Adrenal gland (tissue), 12 donors: ENCODE data around the gene NLRP5. TPM values are rescaled to one million over a fixed set of nuclear protein-coding genes. Genes with fewer than 3 reads are reported as not detected.
"Not testable (repeated sequence)": the region's sequence is repeated elsewhere in the genome, so short reads cannot be mapped to it uniquely, and the experiment has no call there.

ENCODE experiments used
- DNase-seq, 7 donors: peaks; one replicate each; pipeline ENCODE4 v3.0.0-alpha.2; 2019 to 2020
- H3K27ac ChIP-seq, 5 donors: fragments of 200-600 bp; sonication (generic) in 4 of 5; 1 replicate in 3 of 5; 2 replicates in 2 of 5; pipeline versions ENCODE4 v1.5.1 to v1.8.0; 2016 to 2020; ENCODE audit warnings: mild to moderate bottlenecking in 1 of 5
- H3K27me3 ChIP-seq: fragments of 200-600 bp; 2 replicates; pipeline ENCODE4 v1.8.0; 2021
- H3K36me3 ChIP-seq, 2 donors: fragments of 200-600 bp; replicated peaks in 1 of 2; 1 replicate in 1 of 2; 2 replicates in 1 of 2; pipeline versions ENCODE4 v1.5.1 to v1.8.0; 2018 to 2022
- H3K4me1 ChIP-seq, 2 donors: fragments of 200-600 bp; replicated peaks in 1 of 2; 1 replicate in 1 of 2; 2 replicates in 1 of 2; pipeline versions ENCODE4 v1.5.1 to v1.8.0; 2018 to 2021
- H3K4me3 ChIP-seq, 4 donors: fragments of 200-600 bp; sonication (generic) in 3 of 4; one replicate each; pipeline ENCODE4 v1.5.1; 2016 to 2018
- H3K9me3 ChIP-seq, 3 donors: fragments of 200-600 bp; sonication (generic) in 1 of 3; replicated peaks in 1 of 3; 1 replicate in 2 of 3; 2 replicates in 1 of 3; pipeline versions ENCODE4 v1.5.1 to v1.8.0; 2016 to 2021
- POLR2A ChIP-seq, 2 donors: fragments of 450-650 bp; IDR thresholded peaks; one replicate each; pipeline ENCODE4 v1.6.1; 2017; ENCODE audit warnings: antibody characterized with exemption in 2 of 2, mild to moderate bottlenecking in 2 of 2, moderate library complexity in 1 of 2
- WGBS, 4 donors: extraction: QIAGEN DNeasy Blood & Tissue Kit in 2 of 4; methylation state at CpG; one replicate each; pipeline versions ENCODE4 v1.1.5 to v1.1.7; 2013 to 2017; 5-methylcytosine and 5-hydroxymethylcytosine counted together
- intact Hi-C, 2 donors: fragments of 100-400 bp; cut with DNase I; formaldehyde crosslinking; loops; one replicate each; pipeline versions ENCODE4 v1.14.1 to v1.15.0; 2022 to 2023
- polyA plus RNA-seq, 3 donors: library from polyadenylated mRNA; stranded (reverse); fragments of 200-250 nt in 2 of 3; fragments of 350-450 nt in 1 of 3; fragmentation: Illumina TruSeq in 1 of 3; extraction: RNeasy Lipid Tissue Mini Kit (QIAGEN cat#74804) in 1 of 3; gene quantifications; one replicate each; pipeline ENCODE4 v1.2.3, GENCODE V29; 2013 to 2014
- total RNA-seq, 9 donors: library from RNA; depleted of rRNA in 4 of 9; stranded (reverse); fragments of >200 nt in 4 of 9; fragments of 120-200 nt in 1 of 9; fragmentation: NEBNext Ultra II Directional in 1 of 9; extraction: Animal tissue kit (Norgen Biotek cat#: 25700) in 1 of 9; gene quantifications; one replicate each; pipeline versions ENCODE4 v1.1.0 to v1.2.4, GENCODE V29; 2013 to 2023
- TF ChIP-seq, protein P1 (sequence below), 6 experiments: fragments of 450-650 bp in 4 of 6; fragments of 200-600 bp in 2 of 6; sonication (generic) in 1 of 6; IDR thresholded peaks; 1 replicate in 5 of 6; 2 replicates in 1 of 6; pipeline versions ENCODE4 v1.5.1 to v1.8.0; 2016 to 2021; ENCODE audit warnings: antibody characterized with exemption in 6 of 6, mild to moderate bottlenecking in 2 of 6, moderate library complexity in 1 of 6
- donor health status: healthy with polysubstance abuse.
- donor health status: Bipolar disorder and iron deficiency.
- donor health status: DM: yes; HTN: yes; CAD: no.
- donor health status: DM: no; HTN: no; CAD: no.
- donor health status: DM: no; HTN: no; CAD: no.
- donor health status: DM: yes; HTN: yes; CAD: no.

NLRP5 gene
- total and polyA plus RNA-seq, 12 donors, result not detected

GRCh38 chr19:56014765-56015164 is 28.2 kb downstream of the NLRP5 start:
- no peaks in the 10 kb centered on the region for H3K9me3 ChIP-seq
- no peaks in the 10 kb centered on the region for H3K27me3 ChIP-seq
- no peaks in the 10 kb centered on the region for H3K36me3 ChIP-seq
- intact Hi-C loops, result no loop called here
- DNase-seq, result no peak
- H3K27ac ChIP-seq, result no peak overlapping the region
- WGBS, 4 donors, result 37 to 79% (median 58%) methylated on average over 1 of the region's 1 CpG
- TF ChIP-seq, protein P1, sequence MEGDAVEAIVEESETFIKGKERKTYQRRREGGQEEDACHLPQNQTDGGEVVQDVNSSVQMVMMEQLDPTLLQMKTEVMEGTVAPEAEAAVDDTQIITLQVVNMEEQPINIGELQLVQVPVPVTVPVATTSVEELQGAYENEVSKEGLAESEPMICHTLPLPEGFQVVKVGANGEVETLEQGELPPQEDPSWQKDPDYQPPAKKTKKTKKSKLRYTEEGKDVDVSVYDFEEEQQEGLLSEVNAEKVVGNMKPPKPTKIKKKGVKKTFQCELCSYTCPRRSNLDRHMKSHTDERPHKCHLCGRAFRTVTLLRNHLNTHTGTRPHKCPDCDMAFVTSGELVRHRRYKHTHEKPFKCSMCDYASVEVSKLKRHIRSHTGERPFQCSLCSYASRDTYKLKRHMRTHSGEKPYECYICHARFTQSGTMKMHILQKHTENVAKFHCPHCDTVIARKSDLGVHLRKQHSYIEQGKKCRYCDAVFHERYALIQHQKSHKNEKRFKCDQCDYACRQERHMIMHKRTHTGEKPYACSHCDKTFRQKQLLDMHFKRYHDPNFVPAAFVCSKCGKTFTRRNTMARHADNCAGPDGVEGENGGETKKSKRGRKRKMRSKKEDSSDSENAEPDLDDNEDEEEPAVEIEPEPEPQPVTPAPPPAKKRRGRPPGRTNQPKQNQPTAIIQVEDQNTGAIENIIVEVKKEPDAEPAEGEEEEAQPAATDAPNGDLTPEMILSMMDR (IDR thresholded peaks at IDR 0.05), result no peak
- no peak for TF ChIP-seq POLR2A (IDR thresholded peaks at IDR 0.05)
- no peak overlapping the region for H3K4me3 ChIP-seq
- no peaks in the 10 kb centered on the region for H3K4me1 ChIP-seq

GRCh38 chr19:56015756-56016155 is 29.2 kb downstream of the NLRP5 start:
- Histone ChIP-seq H3K27ac (no peak overlapping the region), H3K36me3 (no peaks in the 10 kb centered on the region), H3K4me3 (no peak overlapping the region), H3K27me3 (no peaks in the 10 kb centered on the region), H3K4me1 (no peaks in the 10 kb centered on the region), H3K9me3 (no peaks in the 10 kb centered on the region)
- DNase-seq, result no peak
- WGBS, 4 donors, result 18 to 34% (median 22%) methylated on average over 5 of the region's 5 CpGs
- intact Hi-C loops, result no loop called here
- TF ChIP-seq POLR2A (IDR thresholded peaks at IDR 0.05), result no peak
- TF ChIP-seq, protein P1 (IDR thresholded peaks at IDR 0.05), result no peak

- H3K4me1 ChIP-seq, H3K9me3 ChIP-seq, H3K27me3 ChIP-seq, H3K36me3 ChIP-seq, H3K27ac ChIP-seq, intact Hi-C loops, H3K4me3 ChIP-seq, DNase-seq: not testable (repeated sequence)
- 46 to 65% (median 63%) methylated on average over 2 of the region's 2 CpGs for WGBS, 4 donors
Observed at GRCh38 chr19:56019325-56019724, 32.8 kb downstream of the NLRP5 start.

DNA sequence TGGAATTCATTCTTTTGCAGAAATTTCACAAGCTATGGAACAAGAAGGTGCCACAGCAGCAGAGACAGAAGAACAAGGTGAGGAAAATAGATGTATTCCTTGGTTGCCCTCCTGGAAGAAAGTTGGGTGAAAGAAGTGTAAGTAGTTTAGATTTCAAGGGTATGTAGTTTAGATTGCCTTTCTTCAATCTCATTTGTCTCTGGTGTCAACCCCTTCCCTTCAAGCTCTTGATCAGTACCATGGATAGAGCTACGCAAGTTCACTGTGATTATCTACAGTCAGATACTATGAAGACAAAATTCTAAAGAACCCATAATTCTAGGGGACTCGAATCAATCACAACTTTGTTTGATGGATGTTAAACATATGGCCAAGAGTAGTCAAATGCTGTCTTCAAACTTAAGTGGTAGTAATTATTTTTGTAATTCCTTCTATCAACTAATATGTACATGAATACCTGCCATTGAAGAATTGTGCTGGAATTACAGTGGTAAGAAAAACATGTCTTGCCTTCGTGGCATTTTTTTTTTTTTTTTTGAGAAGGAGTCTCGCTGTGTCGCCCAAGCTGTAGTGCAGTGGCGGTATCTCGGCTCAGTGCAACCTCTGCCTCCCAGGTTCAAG is 33.9 kb downstream of the NLRP5 start:
- 60 to 68% (median 65%) methylated on average over 6 of the region's 7 CpGs for WGBS, 4 donors
- H3K4me3 ChIP-seq, H3K27ac ChIP-seq, DNase-seq, H3K36me3 ChIP-seq, intact Hi-C loops, H3K9me3 ChIP-seq, H3K27me3 ChIP-seq, H3K4me1 ChIP-seq: not testable (repeated sequence)

DNA sequence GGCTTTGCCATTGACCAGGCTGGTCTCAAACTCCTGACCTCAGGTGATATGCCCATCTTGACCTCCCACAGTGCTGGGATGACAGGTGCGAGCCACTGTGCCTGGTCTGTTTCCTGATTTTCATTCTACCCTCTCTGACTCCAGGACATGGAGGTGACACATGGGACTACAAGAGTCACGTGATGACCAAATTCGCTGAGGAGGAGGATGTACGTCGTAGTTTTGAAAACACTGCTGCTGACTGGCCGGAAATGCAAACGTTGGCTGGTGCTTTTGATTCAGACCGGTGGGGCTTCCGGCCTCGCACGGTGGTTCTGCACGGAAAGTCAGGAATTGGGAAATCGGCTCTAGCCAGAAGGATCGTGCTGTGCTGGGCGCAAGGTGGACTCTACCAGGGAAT is 40.2 kb downstream of the NLRP5 start:
- no peak for DNase-seq
- no peak overlapping the region for H3K4me3 ChIP-seq
- H3K27ac ChIP-seq, result no peak overlapping the region
- no peaks in the 10 kb centered on the region for H3K27me3 ChIP-seq
- TF ChIP-seq, protein P1 (IDR thresholded peaks at IDR 0.05), result no peak
- no peak for TF ChIP-seq POLR2A (IDR thresholded peaks at IDR 0.05)
- 86 to 89% (median 86%) methylated on average over 15 of the region's 15 CpGs for WGBS, 4 donors
- intact Hi-C loops, result no loop called here
- no peaks in the 10 kb centered on the region for H3K9me3 ChIP-seq
- no peaks in the 10 kb centered on the region for H3K36me3 ChIP-seq
- H3K4me1 ChIP-seq, result no peaks in the 10 kb centered on the region
